PC-3 (cell line): ENCODE measurements around the gene ANK3. TPM values are rescaled to one million over a fixed set of nuclear protein-coding genes. Genes with fewer than 3 reads are reported as not detected.
A peak's percentile ranks its signal among the peaks of the same experiment; 100 is the strongest.

Source experiments
- ATAC-seq: fragments of 200-7000 bp; cut with Tn5 transposase; 2 replicates; pipeline ENCODE4 v1.9.1; 2020; ENCODE audit warnings: mild to moderate bottlenecking, moderate library complexity
- BruUV-seq: library from RNA; stranded (reverse); fragments of 400-500 nt; replicated peaks from 2 replicates; lab custom pipeline; 2021; lab: Mats Ljungman, UMichigan
- CTCF ChIA-PET: fragments of 300-600 bp; sonication (Branson Sonifier 250); formaldehyde crosslinking; loops from one replicate; lab custom pipeline; 2022; ENCODE audit warnings: antibody characterized with exemption; lab: Charles Lee
- POLR2A ChIA-PET: fragments of 300-600 bp; sonication (Branson Sonifier 250); formaldehyde crosslinking; loops from one replicate; lab custom pipeline; 2022; ENCODE audit warnings: antibody characterized with exemption; ENCODE audit not compliant: unreplicated experiment; lab: Charles Lee
- DNase-seq: peaks from one replicate; pipeline ENCODE4 v3.0.0-alpha.2; 2015
- H2AFZ ChIP-seq: fragments of 300-600 bp; sonication (generic); 2 replicates; pipeline ENCODE4 v1.6.0; 2016; ENCODE audit warnings: antibody characterized with exemption, low read length
- H3F3A ChIP-seq: fragments of 300-600 bp; sonication (generic); one replicate; pipeline ENCODE4 v1.6.0; 2017; ENCODE audit warnings: antibody characterized with exemption, low read length, control low read depth, mild to moderate bottlenecking; ENCODE audit not compliant: unreplicated experiment
- H3K27ac ChIP-seq: fragments of 300-600 bp; sonication (generic); 2 replicates; pipeline ENCODE4 v1.5.1; 2016; ENCODE audit warnings: mild to moderate bottlenecking, low read length
- H3K27me3 ChIP-seq: fragments of 300-600 bp; sonication (generic); 2 replicates; pipeline ENCODE4 v1.6.1; 2016; ENCODE audit warnings: low read length, mixed read lengths
- H3K36me3 ChIP-seq: fragments of 300-600 bp; sonication (generic); 2 replicates; pipeline ENCODE4 v1.6.1; 2016; ENCODE audit warnings: low read depth, mixed run types, low read length, mixed read lengths
- H3K4me1 ChIP-seq: fragments of 300-600 bp; sonication (generic); 2 replicates; pipeline ENCODE4 v1.5.1; 2016; ENCODE audit warnings: low read length; ENCODE audit not compliant: insufficient read depth
- H3K4me2 ChIP-seq: fragments of 300-600 bp; sonication (generic); 2 replicates; pipeline ENCODE4 v1.6.0; 2016; ENCODE audit warnings: low read length
- H3K4me3 ChIP-seq: fragments of 300-600 bp; sonication (generic); 2 replicates; pipeline ENCODE4 v1.5.1; 2016; ENCODE audit warnings: mild to moderate bottlenecking, low read length, mixed read lengths
- H3K79me2 ChIP-seq: fragments of 300-600 bp; sonication (generic); 2 replicates; pipeline ENCODE4 v1.6.1; 2017; ENCODE audit warnings: low read length, mixed read lengths
- H3K9ac ChIP-seq: fragments of 300-600 bp; sonication (generic); 2 replicates; pipeline ENCODE4 v1.6.0; 2016; ENCODE audit warnings: mild to moderate bottlenecking, low read length
- H3K9me2 ChIP-seq: fragments of 300-600 bp; sonication (generic); replicated peaks from 2 replicates; pipeline ENCODE4 v1.6.1; 2016; ENCODE audit warnings: mixed run types, low read length, mixed read lengths
- H3K9me3 ChIP-seq: fragments of 300-600 bp; sonication (generic); 2 replicates; pipeline ENCODE4 v1.6.1; 2016; ENCODE audit warnings: low read length, mixed read lengths
- H4K20me1 ChIP-seq: fragments of 300-600 bp; sonication (generic); 2 replicates; pipeline ENCODE4 v1.6.1; 2016; ENCODE audit warnings: low read length, mixed read lengths
- EZH2 ChIP-seq: fragments of 300-600 bp; sonication (generic); IDR thresholded peaks from one replicate; pipeline ENCODE4 v1.6.1; 2017; ENCODE audit warnings: antibody characterized with exemption, mild to moderate bottlenecking, low read length; ENCODE audit not compliant: unreplicated experiment
- EZH2phosphoT487 ChIP-seq: fragments of 300-600 bp; sonication (generic); IDR thresholded peaks from 2 replicates; pipeline ENCODE4 v1.6.1; 2018; ENCODE audit warnings: mild to moderate bottlenecking, antibody characterized with exemption, low read length, borderline replicate concordance
- intact Hi-C: fragments of 100-400 bp; cut with micrococcal nuclease; formaldehyde crosslinking; loops from 2 replicates; pipeline ENCODE4 v1.9.0; 2023
- total RNA-seq: library from RNA; depleted of rRNA; stranded (reverse); fragments of >200 nt; gene quantifications from 2 replicates; pipeline ENCODE4 v1.2.3, GENCODE V29; 2014
- TF ChIP-seq, protein P1 (sequence below): fragments of 300-600 bp; sonication (generic); conservative IDR thresholded peaks from 2 replicates; pipeline ENCODE4 v1.5.1; 2017; ENCODE audit warnings: antibody characterized with exemption, low read depth, mild to moderate bottlenecking, low read length

ANK3 gene
- total RNA-seq, 1 experiment from 2014 or later, result 29.5 TPM

DNA sequence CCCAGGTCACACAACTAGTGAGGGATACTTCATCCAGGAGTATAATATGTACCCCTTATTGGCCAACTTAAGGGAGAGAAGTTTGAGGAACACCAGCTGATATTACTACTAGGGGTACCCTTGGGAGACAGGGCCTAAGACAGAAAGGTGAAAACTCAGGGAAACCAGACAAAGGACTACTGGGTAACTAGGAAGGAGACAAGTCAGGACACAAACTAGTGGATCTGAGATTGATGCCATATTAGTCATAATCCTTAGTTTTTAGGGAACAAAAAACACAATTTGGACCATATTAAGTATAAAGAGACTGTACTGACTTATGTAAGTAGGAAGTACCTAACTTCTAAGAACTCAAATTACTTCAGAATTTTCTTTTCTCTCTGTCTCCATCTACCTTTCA lies 404.0 kb downstream of the ANK3 start:
- Histone ChIP-seq H3K9me2 (no peaks in the 10 kb centered on the region), H3F3A (no peaks in the 10 kb centered on the region), H3K4me3 (no peak overlapping the region), H3K79me2 (no peaks in the 10 kb centered on the region), H3K36me3 (no peaks in the 10 kb centered on the region), H3K27ac (no peak overlapping the region), H3K27me3 (no peaks in the 10 kb centered on the region), H3K9ac (no peak overlapping the region), H3K4me1 (no peaks in the 10 kb centered on the region), H3K4me2 (no peak overlapping the region), H2AFZ (no peak overlapping the region), H3K9me3 (no peaks in the 10 kb centered on the region), H4K20me1 (no peaks in the 10 kb centered on the region)
- ChIA-PET POLR2A (no interaction called here), CTCF (no interaction called here)
- no peak for TF ChIP-seq EZH2phosphoT487
- TF ChIP-seq EZH2, result no peak
- TF ChIP-seq, protein P1, sequence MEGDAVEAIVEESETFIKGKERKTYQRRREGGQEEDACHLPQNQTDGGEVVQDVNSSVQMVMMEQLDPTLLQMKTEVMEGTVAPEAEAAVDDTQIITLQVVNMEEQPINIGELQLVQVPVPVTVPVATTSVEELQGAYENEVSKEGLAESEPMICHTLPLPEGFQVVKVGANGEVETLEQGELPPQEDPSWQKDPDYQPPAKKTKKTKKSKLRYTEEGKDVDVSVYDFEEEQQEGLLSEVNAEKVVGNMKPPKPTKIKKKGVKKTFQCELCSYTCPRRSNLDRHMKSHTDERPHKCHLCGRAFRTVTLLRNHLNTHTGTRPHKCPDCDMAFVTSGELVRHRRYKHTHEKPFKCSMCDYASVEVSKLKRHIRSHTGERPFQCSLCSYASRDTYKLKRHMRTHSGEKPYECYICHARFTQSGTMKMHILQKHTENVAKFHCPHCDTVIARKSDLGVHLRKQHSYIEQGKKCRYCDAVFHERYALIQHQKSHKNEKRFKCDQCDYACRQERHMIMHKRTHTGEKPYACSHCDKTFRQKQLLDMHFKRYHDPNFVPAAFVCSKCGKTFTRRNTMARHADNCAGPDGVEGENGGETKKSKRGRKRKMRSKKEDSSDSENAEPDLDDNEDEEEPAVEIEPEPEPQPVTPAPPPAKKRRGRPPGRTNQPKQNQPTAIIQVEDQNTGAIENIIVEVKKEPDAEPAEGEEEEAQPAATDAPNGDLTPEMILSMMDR, result no peak
- DNase-seq, result no peak
- intact Hi-C loops, result no loop called here
- no TSS peak for BruUV-seq
- ATAC-seq, result no peak

DNA sequence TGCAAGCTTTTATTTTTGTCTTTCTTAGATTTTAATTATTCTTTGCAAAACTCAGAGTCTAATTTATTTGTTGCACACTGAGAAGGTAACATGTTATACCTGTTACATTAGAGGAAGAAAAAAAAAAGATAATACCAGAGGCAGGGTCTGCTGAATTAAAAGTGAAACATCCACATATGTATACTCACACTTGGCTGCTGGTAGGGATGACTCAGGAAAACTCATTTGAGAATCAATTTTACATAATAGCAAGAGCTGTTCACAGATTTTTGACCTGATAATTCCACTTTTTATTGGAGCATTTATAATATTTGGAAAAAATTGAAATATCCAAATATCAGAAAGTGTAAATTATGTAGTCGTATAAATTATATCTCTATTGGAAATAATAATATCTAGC lies 405.3 kb downstream of the ANK3 start:
- intact Hi-C loops, result no loop called here

DNA sequence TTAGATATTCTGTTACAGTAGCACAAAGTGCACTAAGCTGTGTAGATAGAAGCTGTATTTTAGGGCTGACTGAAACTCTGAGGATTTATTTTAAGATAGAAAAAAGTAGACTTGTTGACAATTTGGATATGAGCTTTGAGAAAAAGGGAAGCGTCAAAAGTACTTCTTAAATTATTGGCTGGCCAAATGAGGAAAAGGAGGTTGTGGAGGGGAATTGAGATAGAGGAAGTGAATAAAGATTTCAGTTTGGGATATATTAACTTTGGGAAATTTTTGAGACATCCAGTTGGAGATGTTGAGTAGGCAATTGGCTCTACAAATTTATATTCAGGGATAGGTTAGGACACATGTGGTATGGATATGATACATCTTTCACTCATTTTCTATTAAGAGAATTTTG lies 409.3 kb downstream of the ANK3 start:
- H2AFZ ChIP-seq, result no peak overlapping the region
- DNase-seq (no peak), ATAC-seq (no peak)
- intact Hi-C loops, result no loop called here
- H3K4me3 ChIP-seq, result no peak overlapping the region
- H3K9me3 ChIP-seq, result peaks cover 3% of the 10 kb centered on the region; the same call in 1 of the 2 replicates
- BruUV-seq, result no TSS peak
- no peak for TF ChIP-seq EZH2phosphoT487
- no peak for TF ChIP-seq EZH2
- TF ChIP-seq, protein P1, result no peak
- CTCF ChIA-PET, result no interaction called here
- H3K27ac ChIP-seq, result no peak overlapping the region
- no peak overlapping the region for H3K9ac ChIP-seq
- no peaks in the 10 kb centered on the region for H3K36me3 ChIP-seq
- no peaks in the 10 kb centered on the region for H3K79me2 ChIP-seq
- H3K9me2 ChIP-seq, result no peaks in the 10 kb centered on the region
- H3K4me1 ChIP-seq, result 0 out of 2 replicates have a peak, but pooled peaks cover 4% of the 10 kb centered on the region
- no peaks in the 10 kb centered on the region for H3F3A ChIP-seq
- no peaks in the 10 kb centered on the region for H4K20me1 ChIP-seq
- H3K4me2 ChIP-seq, result no peak overlapping the region
- H3K27me3 ChIP-seq, result no peaks in the 10 kb centered on the region
- POLR2A ChIA-PET, result no interaction called here

More for the DNA sequence above, 405.3 kb downstream of the ANK3 start:
- no peak overlapping the region for H3K9ac ChIP-seq
- no peak overlapping the region for H3K4me3 ChIP-seq
- H3K79me2 ChIP-seq, result no peaks in the 10 kb centered on the region
- peak; percentile 23 for DNase-seq
- no peaks in the 10 kb centered on the region for H3K36me3 ChIP-seq
- no peaks in the 10 kb centered on the region for H3K4me1 ChIP-seq
- no peaks in the 10 kb centered on the region for H3K9me2 ChIP-seq
- H4K20me1 ChIP-seq, result no peaks in the 10 kb centered on the region
- BruUV-seq, result no TSS peak
- no peak for ATAC-seq
- H3K27me3 ChIP-seq, result no peaks in the 10 kb centered on the region
- no peak overlapping the region for H3K27ac ChIP-seq
- H3K4me2 ChIP-seq, result no peak overlapping the region
- POLR2A ChIA-PET, result no interaction called here
- H3F3A ChIP-seq, result no peaks in the 10 kb centered on the region
- H2AFZ ChIP-seq, result no peak overlapping the region
- TF ChIP-seq EZH2, result no peak
- TF ChIP-seq, protein P1, result no peak
- TF ChIP-seq EZH2phosphoT487, result no peak
- H3K9me3 ChIP-seq, result no peaks in the 10 kb centered on the region
- CTCF ChIA-PET, result interaction anchor here (0.6 kb wide), 1 partner anchor 9 kb away, joined by 11 read pairs; no protein-coding TSS in a partner anchor
